Eye (tissue), 1 donor: Measurements from ENCODE around the gene PCDH15.
A peak's percentile ranks its signal among the peaks of the same experiment; 100 is the strongest.

Experiments used
- DNase-seq: peaks from one replicate; pipeline ENCODE4 v3.0.0-alpha.2; 2015

The PCDH15 gene

GRCh38 chr10:54108961-54109360 is 692.1 kb downstream of the PCDH15 start:
- no peak for DNase-seq

- DNase-seq, result no peak
These were observed 704.1 kb downstream of the PCDH15 start for GRCh38 chr10:54096892-54097291.

GRCh38 chr10:54094321-54094720 is 706.7 kb downstream of the PCDH15 start:
- no peak for DNase-seq

GRCh38 chr10:54091237-54091636 is 709.8 kb downstream of the PCDH15 start:
- no peak for DNase-seq

- no peak for DNase-seq
These were observed 719.1 kb downstream of the PCDH15 start for GRCh38 chr10:54081950-54082349.

- no peak for DNase-seq
These were observed 733.7 kb downstream of the PCDH15 start for GRCh38 chr10:54067361-54067760.

GRCh38 chr10:54066646-54067045 is 734.4 kb downstream of the PCDH15 start:
- no peak for DNase-seq

GRCh38 chr10:54065106-54065505 is 735.9 kb downstream of the PCDH15 start:
- no peak for DNase-seq

- DNase-seq, result no peak
These were observed 736.8 kb downstream of the PCDH15 start for GRCh38 chr10:54064215-54064614.

GRCh38 chr10:54063514-54063913 is 737.5 kb downstream of the PCDH15 start:
- no peak for DNase-seq

GRCh38 chr10:54060572-54060971 is 740.5 kb downstream of the PCDH15 start:
- DNase-seq, result no peak

GRCh38 chr10:54057357-54057756 is 743.7 kb downstream of the PCDH15 start:
- DNase-seq, result no peak

GRCh38 chr10:54026340-54026739 is 774.7 kb downstream of the PCDH15 start:
- DNase-seq, result no peak

- no peak for DNase-seq
These were observed 789.9 kb downstream of the PCDH15 start for GRCh38 chr10:54011117-54011516.

GRCh38 chr10:54010337-54010933 is 790.6 kb downstream of the PCDH15 start:
- DNase-seq, result no peak

GRCh38 chr10:54009672-54010071 is 791.4 kb downstream of the PCDH15 start:
- DNase-seq, result no peak

- no peak for DNase-seq
These were observed 799.0 kb downstream of the PCDH15 start for GRCh38 chr10:54002077-54002476.

- peak; percentile 45 for DNase-seq
These were observed 803.1 kb downstream of the PCDH15 start for GRCh38 chr10:53997953-53998352.

GRCh38 chr10:53990799-53991238 is 810.2 kb downstream of the PCDH15 start:
- no peak for DNase-seq

GRCh38 chr10:53983431-53983830 is 817.6 kb downstream of the PCDH15 start:
- DNase-seq, result no peak

- no peak for DNase-seq
These were observed 820.8 kb downstream of the PCDH15 start for GRCh38 chr10:53980210-53980609.

GRCh38 chr10:53978301-53978700 is 822.7 kb downstream of the PCDH15 start:
- no peak for DNase-seq

- DNase-seq, result no peak
These were observed 823.8 kb downstream of the PCDH15 start for GRCh38 chr10:53977267-53977666.

- DNase-seq, result no peak
These were observed 843.6 kb downstream of the PCDH15 start for GRCh38 chr10:53957401-53957800.

- DNase-seq, result no peak
These were observed 845.9 kb downstream of the PCDH15 start for GRCh38 chr10:53955091-53955490.
